Stomach (tissue), 9 donors: ENCODE measurements around the gene ASXL3. TPM values are rescaled to one million over a fixed set of nuclear protein-coding genes. Genes with fewer than 3 reads are reported as not detected.

ENCODE experiments used
- DNase-seq, 2 donors: peaks; one replicate each; pipeline versions ENCODE4 v3.0.0 to v3.0.0-alpha.2; 2013 to 2019
- H3K27ac ChIP-seq, 5 donors: fragments of 200-600 bp in 4 of 5; sonication (generic) in 4 of 5; one replicate each; pipeline ENCODE4 v1.5.1; 2013 to 2019; ENCODE audit warnings: mild to moderate bottlenecking in 1 of 5, moderate library complexity in 1 of 5
- H3K27me3 ChIP-seq, 3 donors: fragments of 200-600 bp; sonication (generic); one replicate each; pipeline ENCODE4 v1.5.1; 2017 to 2019; ENCODE audit warnings: mixed run types in 1 of 3
- H3K36me3 ChIP-seq, 4 donors: fragments of 200-600 bp; sonication (generic); 1 replicate in 3 of 4; 2 replicates in 1 of 4; pipeline ENCODE4 v1.5.1; 2016 to 2019
- H3K4me1 ChIP-seq, 4 donors: fragments of 200-600 bp; sonication (generic); one replicate each; pipeline ENCODE4 v1.5.1; 2016 to 2019
- H3K4me3 ChIP-seq, 4 donors: fragments of 200-600 bp; sonication (generic) in 3 of 4; one replicate each; pipeline ENCODE4 v1.5.1; 2016 to 2019; ENCODE audit warnings: mild to moderate bottlenecking in 1 of 4
- H3K9me3 ChIP-seq, 4 donors: fragments of 200-600 bp; sonication (generic); one replicate each; pipeline ENCODE4 v1.5.1; 2016 to 2019
- EP300 ChIP-seq: sonication (generic); formaldehyde crosslinking; IDR thresholded peaks from one replicate; pipeline ENCODE4 v1.6.1; 2017; ENCODE audit warnings: antibody characterized with exemption
- POLR2A ChIP-seq, 4 donors: fragments of 450-650 bp; IDR thresholded peaks; one replicate each; pipeline ENCODE4 v1.6.1; 2016; ENCODE audit warnings: antibody characterized with exemption in 4 of 4, control low read depth in 2 of 4, mild to moderate bottlenecking in 1 of 4, moderate library complexity in 1 of 4
- POLR2AphosphoS5 ChIP-seq, 3 donors: sonication (generic); formaldehyde crosslinking; IDR thresholded peaks; one replicate each; pipeline ENCODE4 v1.6.1; 2016; ENCODE audit warnings: antibody characterized with exemption in 3 of 3
- WGBS, 5 donors: extraction: QIAGEN DNeasy Blood & Tissue Kit in 3 of 5; methylation state at CpG; one replicate each; pipeline versions ENCODE4 v1.1.5 to v1.1.7; 2013 to 2018; 5-methylcytosine and 5-hydroxymethylcytosine counted together
- intact Hi-C: fragments of 100-400 bp; cut with DNase I; formaldehyde crosslinking; loops from one replicate; pipeline ENCODE4 v1.15.1; 2023; ENCODE audit warnings: low total_unique reads
- polyA plus RNA-seq, 3 donors: library from polyadenylated mRNA; stranded (reverse); fragments of 200-250 nt; gene quantifications; one replicate each; pipeline ENCODE4 v1.2.3, GENCODE V29; 2013
- total RNA-seq, 5 donors: library from RNA; depleted of rRNA; stranded (reverse); fragments of >200 nt; gene quantifications; one replicate each; pipeline versions ENCODE4 v1.1.0 to v1.2.3, GENCODE V29; 2014 to 2016
- TF ChIP-seq, protein P1 (sequence below), 7 experiments: fragments of 450-650 bp in 4 of 7; fragments of 200-600 bp in 3 of 7; sonication (generic) in 3 of 7; IDR thresholded peaks; one replicate each; pipeline ENCODE4 v1.5.1; 2016 to 2019; ENCODE audit warnings: antibody characterized with exemption in 7 of 7, control low read depth in 2 of 7, mild to moderate bottlenecking in 1 of 7
- donor health status: healthy with polysubstance abuse.
- donor health status: Bipolar disorder and iron deficiency.
- donor health status: healthy.

ASXL3 gene
- total and polyA plus RNA-seq, 8 donors = 0.28 to 8.0 (median 1.2) TPM; not detected in 1

DNA sequence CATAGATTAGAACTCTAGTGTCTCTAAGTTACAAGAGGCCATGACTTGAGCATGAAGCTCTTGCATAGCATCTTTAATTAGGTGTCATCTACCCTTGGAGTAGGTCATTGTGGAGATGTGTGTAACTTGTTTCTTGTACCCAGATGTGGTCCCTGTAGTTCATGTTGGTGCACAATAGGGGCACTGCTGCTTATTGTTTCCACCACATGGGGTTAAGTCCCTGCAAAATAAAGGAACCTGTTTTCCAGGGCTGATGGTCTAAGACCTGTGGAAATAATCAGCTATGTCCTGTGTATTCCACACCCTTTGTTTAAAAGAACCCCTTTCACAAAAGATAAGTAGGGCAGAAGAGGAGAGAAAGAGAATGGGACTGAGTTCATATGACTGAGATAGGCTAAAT lies 28.6 kb downstream of the ASXL3 start:
- TF ChIP-seq POLR2AphosphoS5 (IDR thresholded peaks at IDR 0.05) (no peak), EP300 (no peak), POLR2A (IDR thresholded peaks at IDR 0.05) (no peak)
- TF ChIP-seq, protein P1, sequence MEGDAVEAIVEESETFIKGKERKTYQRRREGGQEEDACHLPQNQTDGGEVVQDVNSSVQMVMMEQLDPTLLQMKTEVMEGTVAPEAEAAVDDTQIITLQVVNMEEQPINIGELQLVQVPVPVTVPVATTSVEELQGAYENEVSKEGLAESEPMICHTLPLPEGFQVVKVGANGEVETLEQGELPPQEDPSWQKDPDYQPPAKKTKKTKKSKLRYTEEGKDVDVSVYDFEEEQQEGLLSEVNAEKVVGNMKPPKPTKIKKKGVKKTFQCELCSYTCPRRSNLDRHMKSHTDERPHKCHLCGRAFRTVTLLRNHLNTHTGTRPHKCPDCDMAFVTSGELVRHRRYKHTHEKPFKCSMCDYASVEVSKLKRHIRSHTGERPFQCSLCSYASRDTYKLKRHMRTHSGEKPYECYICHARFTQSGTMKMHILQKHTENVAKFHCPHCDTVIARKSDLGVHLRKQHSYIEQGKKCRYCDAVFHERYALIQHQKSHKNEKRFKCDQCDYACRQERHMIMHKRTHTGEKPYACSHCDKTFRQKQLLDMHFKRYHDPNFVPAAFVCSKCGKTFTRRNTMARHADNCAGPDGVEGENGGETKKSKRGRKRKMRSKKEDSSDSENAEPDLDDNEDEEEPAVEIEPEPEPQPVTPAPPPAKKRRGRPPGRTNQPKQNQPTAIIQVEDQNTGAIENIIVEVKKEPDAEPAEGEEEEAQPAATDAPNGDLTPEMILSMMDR (IDR thresholded peaks at IDR 0.05) = no peak
- intact Hi-C loops = no loop called here

DNA sequence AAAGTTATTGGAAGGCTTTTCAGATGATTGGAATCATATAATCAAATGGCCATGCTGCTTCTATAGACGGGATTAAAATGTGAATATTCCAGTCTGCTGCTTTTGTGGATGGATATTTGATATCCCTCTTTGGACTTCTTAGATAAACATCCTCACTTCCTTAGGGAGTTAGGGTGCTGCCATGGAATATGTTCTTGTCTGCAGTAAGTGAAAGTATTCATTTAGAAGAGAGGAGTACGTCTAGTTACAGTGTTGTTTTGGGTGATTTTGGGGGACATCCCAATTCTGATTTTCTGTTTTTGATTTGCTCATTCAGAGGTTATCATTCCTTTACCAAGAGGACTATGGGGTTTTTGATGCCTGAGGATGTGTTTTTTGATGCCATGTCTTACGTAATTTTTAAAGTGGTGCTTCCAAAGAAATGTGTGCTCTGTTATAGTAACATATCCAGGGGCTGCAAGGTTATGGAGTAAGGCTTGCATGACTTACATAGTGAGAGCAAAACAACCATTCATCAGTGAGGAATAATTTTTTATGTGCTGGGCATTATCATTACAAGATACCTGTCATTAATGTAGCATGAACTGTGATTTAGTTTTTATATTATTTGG lies 33.6 kb downstream of the ASXL3 start:
- no peaks in the 10 kb centered on the region for H3K36me3 ChIP-seq
- TF ChIP-seq, protein P1 (IDR thresholded peaks at IDR 0.05) = no peak
- no peak for TF ChIP-seq EP300
- no peak for TF ChIP-seq POLR2AphosphoS5 (IDR thresholded peaks at IDR 0.05)
- no peak for TF ChIP-seq POLR2A (IDR thresholded peaks at IDR 0.05)
- intact Hi-C loops = no loop called here
- 66 to 80% (median 76%) methylated on average over 3 of the region's 3 CpGs for WGBS, 5 donors
- H3K27ac ChIP-seq = no peak overlapping the region
- H3K4me1 ChIP-seq = no peaks in the 10 kb centered on the region
- no peaks in the 10 kb centered on the region for H3K9me3 ChIP-seq
- no peak for DNase-seq
- no peaks in the 10 kb centered on the region for H3K27me3 ChIP-seq
- no peak overlapping the region for H3K4me3 ChIP-seq

More for the DNA sequence above, 28.6 kb downstream of the ASXL3 start:
- Histone ChIP-seq H3K36me3 (no peaks in the 10 kb centered on the region), H3K27me3 (no peaks in the 10 kb centered on the region), H3K27ac (no peak overlapping the region), H3K4me1 (peaks cover 0 to 12% (median 0%) of the 10 kb centered on the region in 4 donors), H3K4me3 (no peak overlapping the region), H3K9me3 (no peaks in the 10 kb centered on the region)
- no peak for DNase-seq

- Histone ChIP-seq H3K36me3 (no peaks in the 10 kb centered on the region), H3K27me3 (no peaks in the 10 kb centered on the region), H3K9me3 (no peaks in the 10 kb centered on the region), H3K4me3 (no peak overlapping the region), H3K4me1 (no peaks in the 10 kb centered on the region), H3K27ac (no peak overlapping the region)
- no peak for DNase-seq
- 78 to 91% (median 81%) methylated on average over 3 of the region's 3 CpGs for WGBS, 5 donors
- intact Hi-C loops = no loop called here
- TF ChIP-seq POLR2AphosphoS5 (IDR thresholded peaks at IDR 0.05) (no peak), POLR2A (IDR thresholded peaks at IDR 0.05) (no peak), EP300 (no peak)
- TF ChIP-seq, protein P1 (IDR thresholded peaks at IDR 0.05) = no peak
Observed at GRCh38 chr18:33612632-33613031, 34.6 kb downstream of the ASXL3 start.

GRCh38 chr18:33616556-33616955 lies 38.5 kb downstream of the ASXL3 start:
- WGBS, 5 donors = 87 to 95% (median 87%) methylated on average over 3 of the region's 3 CpGs
- Histone ChIP-seq H3K4me1 (no peaks in the 10 kb centered on the region), H3K4me3 (no peak overlapping the region), H3K27me3 (no peaks in the 10 kb centered on the region), H3K27ac (no peak overlapping the region), H3K36me3 (no peaks in the 10 kb centered on the region), H3K9me3 (no peaks in the 10 kb centered on the region)
- TF ChIP-seq POLR2A (IDR thresholded peaks at IDR 0.05) (no peak), EP300 (no peak), POLR2AphosphoS5 (IDR thresholded peaks at IDR 0.05) (no peak)
- TF ChIP-seq, protein P1 (IDR thresholded peaks at IDR 0.05) = no peak
- DNase-seq = no peak
- intact Hi-C loops = no loop called here
